Measurements from ENCODE around the gene GALNT10. TPM values are rescaled to one million over a fixed set of nuclear protein-coding genes. Genes with fewer than 3 reads are reported as not detected.

The GALNT10 gene
- total and polyA plus RNA-seq, 2 donors from 2014 or later: 13.0 to 44.3 TPM

DNA sequence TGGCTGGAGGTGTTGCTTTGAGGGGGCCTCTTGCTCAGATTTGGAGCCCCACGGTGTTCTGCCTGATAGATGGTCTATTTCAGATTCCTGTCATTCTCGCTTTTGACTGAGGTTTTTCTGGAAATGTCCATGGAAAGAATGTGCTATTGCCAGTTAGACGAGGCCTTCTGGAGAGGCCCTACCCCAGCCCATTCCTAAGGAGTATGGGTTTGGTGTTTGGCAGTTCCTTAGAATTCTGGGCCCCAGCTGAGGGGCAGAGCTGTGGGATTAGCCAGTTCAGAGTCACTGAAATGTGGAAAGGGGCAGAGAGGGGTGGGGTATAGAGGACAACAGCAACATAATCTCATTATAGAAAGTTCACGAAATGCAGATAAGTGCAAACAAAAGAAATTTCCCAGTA lies 50.5 kb downstream of the GALNT10 start:
- Histone ChIP-seq H3K9me3 (ENCODE audit: control insufficient read depth in 2 of 3, insufficient read depth in 1 of 3, low read length in 3 of 3) (no peaks in the 10 kb centered on the region), H3K27ac (ENCODE audit: low read depth in 2 of 2, low read length in 2 of 2) (no peak overlapping the region), H3K27me3 (ENCODE audit: control insufficient read depth, insufficient read depth, low read length) (no peaks in the 10 kb centered on the region), H3K36me3 (ENCODE audit: control insufficient read depth in 2 of 3, insufficient read depth in 3 of 3, low read length in 3 of 3) (no peaks in the 10 kb centered on the region), H3K4me1 (ENCODE audit: control insufficient read depth in 2 of 3, insufficient read depth in 2 of 3, low read depth in 1 of 3, low read length in 3 of 3) (peaks cover 0 to 5% (median 0%) of the 10 kb centered on the region in 3 donors), H3K9ac (ENCODE audit: low read length in 3 of 3) (no peak overlapping the region), H3K4me3 (ENCODE audit: low read length in 3 of 3) (no peak overlapping the region)
- no peak for FAIRE-seq
- DNase-seq: no peak
- TF ChIP-seq, protein P1, sequence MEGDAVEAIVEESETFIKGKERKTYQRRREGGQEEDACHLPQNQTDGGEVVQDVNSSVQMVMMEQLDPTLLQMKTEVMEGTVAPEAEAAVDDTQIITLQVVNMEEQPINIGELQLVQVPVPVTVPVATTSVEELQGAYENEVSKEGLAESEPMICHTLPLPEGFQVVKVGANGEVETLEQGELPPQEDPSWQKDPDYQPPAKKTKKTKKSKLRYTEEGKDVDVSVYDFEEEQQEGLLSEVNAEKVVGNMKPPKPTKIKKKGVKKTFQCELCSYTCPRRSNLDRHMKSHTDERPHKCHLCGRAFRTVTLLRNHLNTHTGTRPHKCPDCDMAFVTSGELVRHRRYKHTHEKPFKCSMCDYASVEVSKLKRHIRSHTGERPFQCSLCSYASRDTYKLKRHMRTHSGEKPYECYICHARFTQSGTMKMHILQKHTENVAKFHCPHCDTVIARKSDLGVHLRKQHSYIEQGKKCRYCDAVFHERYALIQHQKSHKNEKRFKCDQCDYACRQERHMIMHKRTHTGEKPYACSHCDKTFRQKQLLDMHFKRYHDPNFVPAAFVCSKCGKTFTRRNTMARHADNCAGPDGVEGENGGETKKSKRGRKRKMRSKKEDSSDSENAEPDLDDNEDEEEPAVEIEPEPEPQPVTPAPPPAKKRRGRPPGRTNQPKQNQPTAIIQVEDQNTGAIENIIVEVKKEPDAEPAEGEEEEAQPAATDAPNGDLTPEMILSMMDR (IDR thresholded peaks at IDR 0.05; ENCODE audit: borderline replicate concordance, extremely low read depth, insufficient read depth): no peak
- intact Hi-C loops (cut with DNase I): no loop called here

DNA sequence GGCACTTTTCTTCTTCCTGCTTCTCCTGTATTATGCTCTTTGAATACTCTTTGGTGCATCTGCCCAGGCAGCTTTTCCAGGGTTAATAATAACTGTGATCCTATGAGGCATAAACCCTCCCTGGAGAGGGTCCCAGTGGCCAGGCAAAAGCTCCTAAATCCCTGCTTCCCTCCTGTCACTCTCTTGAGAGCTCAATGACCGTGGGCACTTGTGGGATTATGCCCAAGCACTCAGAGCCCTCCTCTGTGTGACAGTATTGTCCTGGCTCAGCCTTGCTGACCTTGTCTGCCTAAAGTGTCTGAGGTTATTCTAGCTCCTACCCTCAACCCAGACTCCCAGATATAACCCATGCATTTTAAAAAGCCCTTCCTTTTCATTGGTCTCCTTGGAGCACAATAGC lies 51.9 kb downstream of the GALNT10 start:
- Histone ChIP-seq H3K36me3 (ENCODE audit: control insufficient read depth in 2 of 3, insufficient read depth in 3 of 3, low read length in 3 of 3) (no peaks in the 10 kb centered on the region), H3K27ac (ENCODE audit: low read depth in 2 of 2, low read length in 2 of 2) (no peak overlapping the region), H3K9me3 (ENCODE audit: control insufficient read depth in 2 of 3, insufficient read depth in 1 of 3, low read length in 3 of 3) (no peaks in the 10 kb centered on the region), H3K27me3 (ENCODE audit: control insufficient read depth, insufficient read depth, low read length) (no peaks in the 10 kb centered on the region), H3K4me3 (ENCODE audit: low read length in 3 of 3) (no peak overlapping the region), H3K4me1 (ENCODE audit: control insufficient read depth in 2 of 3, insufficient read depth in 2 of 3, low read depth in 1 of 3, low read length in 3 of 3) (peaks cover 0 to 5% (median 0%) of the 10 kb centered on the region in 3 donors), H3K9ac (ENCODE audit: low read length in 3 of 3) (no peak overlapping the region)
- DNase-seq: no peak
- TF ChIP-seq, protein P1 (IDR thresholded peaks at IDR 0.05; ENCODE audit: borderline replicate concordance, extremely low read depth, insufficient read depth): no peak
- intact Hi-C loops (cut with DNase I): no loop called here
- no peak for FAIRE-seq

DNA sequence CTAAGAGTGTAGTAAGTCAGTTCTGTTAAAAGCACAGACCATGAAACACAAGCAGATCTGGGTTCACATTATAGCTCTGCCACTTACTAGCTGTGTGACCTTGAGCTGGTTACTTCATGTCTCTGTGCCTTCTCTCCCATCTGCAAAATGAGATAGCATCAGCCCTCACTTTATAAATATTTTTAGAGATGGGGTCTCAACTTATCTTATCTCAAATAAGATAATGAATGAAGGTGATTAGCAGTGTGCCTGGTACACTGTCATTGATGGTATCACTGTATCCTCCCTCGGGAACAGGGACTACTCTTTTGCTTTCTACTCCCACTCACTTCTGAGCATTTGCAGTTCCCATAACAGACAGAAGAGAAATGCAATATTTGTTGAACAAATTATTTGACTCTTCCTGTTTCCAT lies 52.4 kb downstream of the GALNT10 start:
- H3K9me3 ChIP-seq (ENCODE audit: control insufficient read depth in 2 of 3, insufficient read depth in 1 of 3, low read length in 3 of 3): no peaks in the 10 kb centered on the region
- no peaks in the 10 kb centered on the region for H3K36me3 ChIP-seq (ENCODE audit: control insufficient read depth in 2 of 3, insufficient read depth in 3 of 3, low read length in 3 of 3)
- H3K4me3 ChIP-seq (ENCODE audit: low read length in 3 of 3): no peak overlapping the region
- FAIRE-seq (no peak), DNase-seq (no peak)
- H3K4me1 ChIP-seq (ENCODE audit: control insufficient read depth in 2 of 3, insufficient read depth in 2 of 3, low read depth in 1 of 3, low read length in 3 of 3): peaks cover 0 to 5% (median 0%) of the 10 kb centered on the region in 3 donors
- H3K27ac ChIP-seq (ENCODE audit: low read depth in 2 of 2, low read length in 2 of 2): no peak overlapping the region
- intact Hi-C loops (cut with DNase I): no loop called here
- H3K9ac ChIP-seq (ENCODE audit: low read length in 3 of 3): no peak overlapping the region
- TF ChIP-seq, protein P1 (IDR thresholded peaks at IDR 0.05; ENCODE audit: borderline replicate concordance, extremely low read depth, insufficient read depth): no peak
- H3K27me3 ChIP-seq (ENCODE audit: control insufficient read depth, insufficient read depth, low read length): no peaks in the 10 kb centered on the region

DNA sequence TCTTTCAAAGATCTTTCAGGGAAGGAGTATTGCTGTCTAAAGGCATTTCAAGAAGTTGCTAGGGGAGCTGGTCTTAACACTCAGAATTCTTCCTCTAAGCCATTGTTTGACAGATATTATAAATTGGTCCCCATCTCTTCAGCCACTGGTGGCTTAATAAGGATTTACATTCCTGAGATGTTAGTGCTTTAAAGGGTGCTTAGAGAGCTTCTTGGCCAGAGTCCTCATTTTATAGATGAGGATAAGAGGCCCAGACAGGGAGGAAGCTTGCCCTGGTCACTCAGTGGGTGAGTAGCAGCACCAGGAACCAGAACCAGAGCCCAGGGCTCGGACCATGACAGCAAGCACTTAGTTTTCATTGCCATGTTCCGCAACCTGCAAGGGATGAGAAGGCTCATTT lies 53.2 kb downstream of the GALNT10 start:
- intact Hi-C loops (cut with DNase I): no loop called here
- FAIRE-seq: no peak
- Histone ChIP-seq H3K9ac (ENCODE audit: low read length in 3 of 3) (no peak overlapping the region), H3K36me3 (ENCODE audit: control insufficient read depth in 2 of 3, insufficient read depth in 3 of 3, low read length in 3 of 3) (no peaks in the 10 kb centered on the region), H3K27ac (ENCODE audit: low read depth in 2 of 2, low read length in 2 of 2) (no peak overlapping the region), H3K4me3 (ENCODE audit: low read length in 3 of 3) (no peak overlapping the region), H3K4me1 (ENCODE audit: control insufficient read depth in 2 of 3, insufficient read depth in 2 of 3, low read depth in 1 of 3, low read length in 3 of 3) (peaks cover 0 to 4% (median 0%) of the 10 kb centered on the region in 3 donors), H3K27me3 (ENCODE audit: control insufficient read depth, insufficient read depth, low read length) (no peaks in the 10 kb centered on the region), H3K9me3 (ENCODE audit: control insufficient read depth in 2 of 3, insufficient read depth in 1 of 3, low read length in 3 of 3) (no peaks in the 10 kb centered on the region)
- no peak for DNase-seq
- TF ChIP-seq, protein P1 (IDR thresholded peaks at IDR 0.05; ENCODE audit: borderline replicate concordance, extremely low read depth, insufficient read depth): no peak
